Spleen (tissue), 11 donors: ENCODE data around the gene DPPA5. TPM values are rescaled to one million over a fixed set of nuclear protein-coding genes. Genes with fewer than 3 reads are reported as not detected.

Experiments used
- DNase-seq: peaks from one replicate; pipeline ENCODE4 v3.0.0-alpha.2; 2020
- H3K27ac ChIP-seq, 8 donors: fragments of 200-600 bp; sonication (generic) in 7 of 8; 1 replicate in 4 of 8; 2 replicates in 4 of 8; pipeline versions ENCODE4 v1.5.0 to v1.8.0; 2016 to 2021; ENCODE audit warnings: inconsistent platforms in 4 of 8, mild to moderate bottlenecking in 4 of 8, moderate library complexity in 1 of 8
- H3K27me3 ChIP-seq, 7 donors: fragments of 200-600 bp; sonication (generic) in 6 of 7; replicated peaks in 1 of 7; 1 replicate in 4 of 7; 2 replicates in 3 of 7; pipeline versions ENCODE4 v1.5.0 to v1.8.0; 2016 to 2021; ENCODE audit warnings: inconsistent platforms in 3 of 7, mild to moderate bottlenecking in 1 of 7
- H3K36me3 ChIP-seq, 6 donors: fragments of 200-600 bp; sonication (generic) in 5 of 6; 1 replicate in 4 of 6; 2 replicates in 2 of 6; pipeline versions ENCODE4 v1.5.0 to v1.8.0; 2016 to 2021; ENCODE audit warnings: inconsistent platforms in 2 of 6
- H3K4me1 ChIP-seq, 6 donors: fragments of 200-600 bp; sonication (generic) in 5 of 6; 1 replicate in 3 of 6; 2 replicates in 3 of 6; pipeline versions ENCODE4 v1.5.0 to v1.8.0; 2016 to 2021; ENCODE audit warnings: inconsistent platforms in 3 of 6
- H3K4me3 ChIP-seq, 8 donors: fragments of 200-600 bp; sonication (generic) in 7 of 8; 1 replicate in 4 of 8; 2 replicates in 4 of 8; pipeline versions ENCODE4 v1.5.0 to v1.8.0; 2016 to 2021; ENCODE audit warnings: inconsistent platforms in 4 of 8, mild to moderate bottlenecking in 4 of 8, moderate library complexity in 2 of 8
- H3K9me3 ChIP-seq, 8 donors: fragments of 200-600 bp; sonication (generic) in 7 of 8; 1 replicate in 4 of 8; 2 replicates in 4 of 8; pipeline versions ENCODE4 v1.5.0 to v1.8.0; 2016 to 2021; ENCODE audit warnings: inconsistent platforms in 4 of 8
- POLR2A ChIP-seq, 3 donors: fragments of 450-650 bp; IDR thresholded peaks; one replicate each; pipeline ENCODE4 v1.5.1; 2017; ENCODE audit warnings: antibody characterized with exemption in 3 of 3, mild to moderate bottlenecking in 1 of 3
- POLR2AphosphoS5 ChIP-seq, 3 donors: sonication (generic); formaldehyde crosslinking; IDR thresholded peaks; one replicate each; pipeline ENCODE4 v1.5.1; 2017; ENCODE audit warnings: antibody characterized with exemption in 3 of 3
- WGBS, 5 donors: extraction: QIAGEN DNeasy Blood & Tissue Kit in 3 of 5; methylation state at CpG; one replicate each; pipeline versions ENCODE4 v1.1.5 to v1.1.7; 2013 to 2018; 5-methylcytosine and 5-hydroxymethylcytosine counted together
- intact Hi-C: fragments of 100-400 bp; cut with DNase I; formaldehyde crosslinking; loops from one replicate; pipeline ENCODE4 v1.15.0; 2023; ENCODE audit warnings: low total_unique reads
- polyA plus RNA-seq, 3 donors: library from polyadenylated mRNA; stranded (reverse); fragments of 200-250 nt; gene quantifications; one replicate each; pipeline ENCODE4 v1.2.1, GENCODE V29; 2013
- total RNA-seq, 7 donors: library from RNA; depleted of rRNA in 3 of 7; stranded (reverse); fragments of >200 nt in 3 of 7; fragmentation: NEBNext Ultra II Directional in 4 of 7; extraction: Animal tissue kit (Norgen Biotek cat#: 25700) in 4 of 7; gene quantifications; one replicate each; pipeline versions ENCODE4 v1.1.0 to v1.2.1, GENCODE V29; 2016 to 2021
- TF ChIP-seq, protein P1 (sequence below), 11 experiments: fragments of 200-600 bp in 7 of 11; fragments of 450-650 bp in 4 of 11; sonication (generic) in 4 of 11; IDR thresholded peaks in 8 of 11; conservative IDR thresholded peaks in 3 of 11; 1 replicate in 7 of 11; 2 replicates in 4 of 11; pipeline versions ENCODE4 v1.4.0 to v1.8.0; 2016 to 2021; ENCODE audit warnings: antibody characterized with exemption in 11 of 11, inconsistent platforms in 4 of 11, mild to moderate bottlenecking in 1 of 11
- donor health status: healthy with polysubstance abuse.
- donor health status: DM: no; HTN: no; CAD: no; lungs with moderate emphysema.
- donor health status: DM: no; HTN: no; CAD: no.
- donor health status: Bipolar disorder and iron deficiency.
- donor health status: healthy.
- donor health status: DM: no; HTN: no; CAD: no.
- donor health status: DM: yes; HTN: yes; CAD: no.

Gene DPPA5
- total and polyA plus RNA-seq, 10 donors, result not detected

GRCh38 chr6:73328790-73329189 lies 25.3 kb downstream of the DPPA5 start:
- no peaks in the 10 kb centered on the region for H3K4me1 ChIP-seq
- no peaks in the 10 kb centered on the region for H3K9me3 ChIP-seq
- H3K27ac ChIP-seq, result no peak overlapping the region
- no peak overlapping the region for H3K4me3 ChIP-seq
- DNase-seq, result no peak
- peaks cover 0 to 35% (median 0%) of the 10 kb centered on the region in 7 donors for H3K27me3 ChIP-seq
- H3K36me3 ChIP-seq, result no peaks in the 10 kb centered on the region
- intact Hi-C loops, result no loop called here
- TF ChIP-seq POLR2AphosphoS5 (IDR thresholded peaks at IDR 0.05) (no peak), POLR2A (IDR thresholded peaks at IDR 0.05) (no peak)
- TF ChIP-seq, protein P1, sequence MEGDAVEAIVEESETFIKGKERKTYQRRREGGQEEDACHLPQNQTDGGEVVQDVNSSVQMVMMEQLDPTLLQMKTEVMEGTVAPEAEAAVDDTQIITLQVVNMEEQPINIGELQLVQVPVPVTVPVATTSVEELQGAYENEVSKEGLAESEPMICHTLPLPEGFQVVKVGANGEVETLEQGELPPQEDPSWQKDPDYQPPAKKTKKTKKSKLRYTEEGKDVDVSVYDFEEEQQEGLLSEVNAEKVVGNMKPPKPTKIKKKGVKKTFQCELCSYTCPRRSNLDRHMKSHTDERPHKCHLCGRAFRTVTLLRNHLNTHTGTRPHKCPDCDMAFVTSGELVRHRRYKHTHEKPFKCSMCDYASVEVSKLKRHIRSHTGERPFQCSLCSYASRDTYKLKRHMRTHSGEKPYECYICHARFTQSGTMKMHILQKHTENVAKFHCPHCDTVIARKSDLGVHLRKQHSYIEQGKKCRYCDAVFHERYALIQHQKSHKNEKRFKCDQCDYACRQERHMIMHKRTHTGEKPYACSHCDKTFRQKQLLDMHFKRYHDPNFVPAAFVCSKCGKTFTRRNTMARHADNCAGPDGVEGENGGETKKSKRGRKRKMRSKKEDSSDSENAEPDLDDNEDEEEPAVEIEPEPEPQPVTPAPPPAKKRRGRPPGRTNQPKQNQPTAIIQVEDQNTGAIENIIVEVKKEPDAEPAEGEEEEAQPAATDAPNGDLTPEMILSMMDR (IDR thresholded peaks at IDR 0.05 in 8 of 11, conservative IDR thresholded peaks at IDR 0.05 in 3 of 11), result no peak
- 48 to 71% (median 58%) methylated on average over 3 of the region's 3 CpGs for WGBS, 5 donors

GRCh38 chr6:73325656-73326055 lies 28.4 kb downstream of the DPPA5 start:
- H3K27me3 ChIP-seq, result peaks cover 0 to 28% (median 0%) of the 10 kb centered on the region in 7 donors
- no peaks in the 10 kb centered on the region for H3K36me3 ChIP-seq
- H3K9me3 ChIP-seq, result no peaks in the 10 kb centered on the region
- no peak overlapping the region for H3K4me3 ChIP-seq
- no peak for DNase-seq
- WGBS, 5 donors, result 75 to 91% (median 90%) methylated on average over 3 of the region's 3 CpGs
- H3K4me1 ChIP-seq, result no peaks in the 10 kb centered on the region
- intact Hi-C loops, result no loop called here
- H3K27ac ChIP-seq, result no peak overlapping the region
- TF ChIP-seq, protein P1 (IDR thresholded peaks at IDR 0.05 in 8 of 11, conservative IDR thresholded peaks at IDR 0.05 in 3 of 11), result no peak
- TF ChIP-seq POLR2A (IDR thresholded peaks at IDR 0.05), result no peak
- TF ChIP-seq POLR2AphosphoS5 (IDR thresholded peaks at IDR 0.05), result no peak

DNA sequence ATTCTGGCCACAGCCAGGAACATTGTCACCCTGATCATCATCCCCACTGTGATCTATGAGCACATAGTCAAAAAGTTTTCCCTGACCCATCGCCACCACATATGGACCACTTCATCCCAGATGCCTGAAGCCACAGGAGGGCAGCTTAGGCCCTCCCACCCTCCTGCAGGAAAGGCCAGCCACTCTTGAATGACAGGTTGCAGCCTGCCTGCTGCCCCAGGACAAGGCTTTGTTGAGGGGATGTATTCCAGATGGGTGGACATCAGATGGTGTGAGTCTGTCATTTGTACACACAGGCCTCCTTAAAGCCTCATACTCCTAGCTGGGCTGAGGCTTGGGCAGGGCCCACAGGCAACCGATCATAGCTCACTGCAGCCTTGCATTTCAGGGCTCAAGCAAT lies 30.8 kb downstream of the DPPA5 start:
- no peak for DNase-seq
- Histone ChIP-seq H3K36me3 (no peaks in the 10 kb centered on the region), H3K9me3 (peaks cover 0 to 17% (median 8%) of the 10 kb centered on the region in 8 donors), H3K4me1 (no peaks in the 10 kb centered on the region), H3K27ac (no peak overlapping the region), H3K4me3 (no peak overlapping the region), H3K27me3 (peaks cover 0 to 14% (median 0%) of the 10 kb centered on the region in 7 donors)
- WGBS, 5 donors, result 89 to 95% (median 92%) methylated on average over 2 of the region's 2 CpGs
- TF ChIP-seq POLR2AphosphoS5 (IDR thresholded peaks at IDR 0.05) (no peak), POLR2A (IDR thresholded peaks at IDR 0.05) (no peak)
- TF ChIP-seq, protein P1 (IDR thresholded peaks at IDR 0.05 in 8 of 11, conservative IDR thresholded peaks at IDR 0.05 in 3 of 11), result no peak
- intact Hi-C loops, result no loop called here

- no peak overlapping the region for H3K27ac ChIP-seq
- TF ChIP-seq POLR2A (IDR thresholded peaks at IDR 0.05) (no peak), POLR2AphosphoS5 (IDR thresholded peaks at IDR 0.05) (no peak)
- TF ChIP-seq, protein P1 (IDR thresholded peaks at IDR 0.05 in 8 of 11, conservative IDR thresholded peaks at IDR 0.05 in 3 of 11), result no peak
- peaks cover 0 to 25% (median 17%) of the 10 kb centered on the region in 8 donors for H3K9me3 ChIP-seq
- WGBS, 5 donors, result 15 to 29% (median 18%) methylated on average over 35 to 61 of the region's 61 CpGs
- intact Hi-C loops, result no loop called here
- peaks cover 0 to 54% (median 28%) of the 10 kb centered on the region in 7 donors for H3K27me3 ChIP-seq
- peak overlapping the region in 5 of 8 donors; percentile 2 to 54 (median 11) for H3K4me3 ChIP-seq
- H3K4me1 ChIP-seq, result peaks cover 0 to 16% (median 10%) of the 10 kb centered on the region in 6 donors
- H3K36me3 ChIP-seq, result no peaks in the 10 kb centered on the region
- DNase-seq, result no peak
Observed at GRCh38 chr6:73314577-73315492, 39.2 kb downstream of the DPPA5 start.
